ENCODE measurements around the gene VPS13D. TPM values are rescaled to one million over a fixed set of nuclear protein-coding genes. Genes with fewer than 3 reads are reported as not detected.

The VPS13D gene
- total RNA-seq, 1 experiment from 2014 or later = 33.1 TPM

- DNase-seq (ENCODE audit: low read depth, low spot score) = no peak
- Histone ChIP-seq H3K9me3 (ENCODE audit: control insufficient read depth, insufficient read depth, low read depth, low read length) (no peaks in the 10 kb centered on the region), H3K27me3 (ENCODE audit: control insufficient read depth, insufficient read depth, low read length) (no peaks in the 10 kb centered on the region), H3K27ac (ENCODE audit: low read length) (no peak overlapping the region), H3K4me3 (ENCODE audit: low read depth in 2 of 2, low read length in 2 of 2) (no peak overlapping the region), H3K36me3 (ENCODE audit: control insufficient read depth, insufficient read depth, low read length) (peaks cover 8% of the 10 kb centered on the region; the same call in 1 of the 2 replicates), H3K4me1 (ENCODE audit: control insufficient read depth, insufficient read depth, low read length) (no peaks in the 10 kb centered on the region)
- ATAC-seq = no peak
- intact Hi-C loops (cut with micrococcal nuclease; ENCODE audit: unreplicated experiment) = no loop called here
- in situ Hi-C loops (cut with HindIII; ENCODE audit: low pct_unique_long_range_greater_than_20kb, low sequenced_read_pairs) = no loop called here
- TF ChIP-seq TCF7L2 (IDR thresholded peaks at IDR 0.05; ENCODE audit: low read depth, low read length) (no peak), SIN3A (IDR thresholded peaks at IDR 0.05; ENCODE audit: borderline replicate concordance, insufficient read depth, low read depth, low read length) (no peak), REST (IDR thresholded peaks at IDR 0.05; ENCODE audit: insufficient read depth in 1 of 2, low read depth in 2 of 2, low read length in 1 of 2) (no peak), POLR2AphosphoS5 (IDR thresholded peaks at IDR 0.05; ENCODE audit: low read depth, low read length) (no peak), CTCF (IDR thresholded peaks at IDR 0.05) (no peak)
- ChIA-PET CTCF (no interaction called here), POLR2A (interaction anchor here (0.6 kb wide), 1 partner anchor 226 kb away, joined by 4 read pairs; no protein-coding TSS in a partner anchor)
- no TSS peak for BruUV-seq (replicated peaks)
Measured at GRCh38 chr1:12370333-12370975, 140.6 kb downstream of the VPS13D start.

- Histone ChIP-seq H3K4me3 (ENCODE audit: low read depth in 2 of 2, low read length in 2 of 2) (no peak overlapping the region), H3K9me3 (ENCODE audit: control insufficient read depth, insufficient read depth, low read depth, low read length) (no peaks in the 10 kb centered on the region), H3K36me3 (ENCODE audit: control insufficient read depth, insufficient read depth, low read length) (peaks cover 8% of the 10 kb centered on the region; the same call in 1 of the 2 replicates), H3K4me1 (ENCODE audit: control insufficient read depth, insufficient read depth, low read length) (no peaks in the 10 kb centered on the region), H3K27ac (ENCODE audit: low read length) (no peak overlapping the region), H3K27me3 (ENCODE audit: control insufficient read depth, insufficient read depth, low read length) (no peaks in the 10 kb centered on the region)
- intact Hi-C loops (cut with micrococcal nuclease; ENCODE audit: unreplicated experiment) = no loop called here
- in situ Hi-C loops (cut with HindIII; ENCODE audit: low pct_unique_long_range_greater_than_20kb, low sequenced_read_pairs) = no loop called here
- CTCF ChIA-PET = no interaction called here
- no TSS peak for BruUV-seq (replicated peaks)
- TF ChIP-seq POLR2AphosphoS5 (IDR thresholded peaks at IDR 0.05; ENCODE audit: low read depth, low read length) = no peak
- no peak for TF ChIP-seq REST (IDR thresholded peaks at IDR 0.05; ENCODE audit: insufficient read depth in 1 of 2, low read depth in 2 of 2, low read length in 1 of 2)
- TF ChIP-seq TCF7L2 (IDR thresholded peaks at IDR 0.05; ENCODE audit: low read depth, low read length) = no peak
- no peak for TF ChIP-seq SIN3A (IDR thresholded peaks at IDR 0.05; ENCODE audit: borderline replicate concordance, insufficient read depth, low read depth, low read length)
- no peak for TF ChIP-seq CTCF (IDR thresholded peaks at IDR 0.05)
- ATAC-seq = no peak
- POLR2A ChIA-PET = no interaction called here
- DNase-seq (ENCODE audit: low read depth, low spot score) = no peak
Measured at GRCh38 chr1:12371053-12371452, 141.2 kb downstream of the VPS13D start.

All from Panc1 (cell line).